Measurements from ENCODE around the gene GPER1.
"Not testable (repeated sequence)": the region's sequence is repeated elsewhere in the genome, so short reads cannot be mapped to it uniquely, and the experiment has no call there.

Gene GPER1

GRCh38 chr7:1106063-1106792, 18.3 kb downstream of the GPER1 start:
- no peak for DNase-seq

GRCh38 chr7:1106793-1107421, 19.0 kb downstream of the GPER1 start:
- DNase-seq, result no peak

- DNase-seq, result no peak
Observed at GRCh38 chr7:1108264-1108920, 20.5 kb downstream of the GPER1 start.

- no peak for DNase-seq
Observed at GRCh38 chr7:1109581-1110310, 21.8 kb downstream of the GPER1 start.

GRCh38 chr7:1110358-1110757, 22.4 kb downstream of the GPER1 start:
- DNase-seq, result no peak

- DNase-seq, result no peak
Observed at GRCh38 chr7:1111156-1111555, 23.2 kb downstream of the GPER1 start.

- no peak for DNase-seq
Observed at GRCh38 chr7:1112109-1112508, 24.2 kb downstream of the GPER1 start.

GRCh38 chr7:1112625-1113547, 25.0 kb downstream of the GPER1 start:
- no peak for DNase-seq

GRCh38 chr7:1113548-1113885, 25.6 kb downstream of the GPER1 start:
- DNase-seq, result no peak

- DNase-seq, result no peak
Observed at GRCh38 chr7:1114088-1114487, 26.2 kb downstream of the GPER1 start.

- no peak for DNase-seq
Observed at GRCh38 chr7:1114505-1114904, 26.6 kb downstream of the GPER1 start.

GRCh38 chr7:1115171-1116045, 27.5 kb downstream of the GPER1 start:
- not testable (repeated sequence) for DNase-seq

GRCh38 chr7:1116383-1117008, 28.6 kb downstream of the GPER1 start:
- DNase-seq, result not testable (repeated sequence)

GRCh38 chr7:1117321-1117928, 29.5 kb downstream of the GPER1 start:
- no peak for DNase-seq

GRCh38 chr7:1119201-1119600, 31.3 kb downstream of the GPER1 start:
- no peak for DNase-seq

- DNase-seq, result no peak
Observed at GRCh38 chr7:1120791-1121190, 32.9 kb downstream of the GPER1 start.

GRCh38 chr7:1121476-1121875, 33.6 kb downstream of the GPER1 start:
- no peak for DNase-seq

- DNase-seq, result no peak
Observed at GRCh38 chr7:1121886-1122831, 34.2 kb downstream of the GPER1 start.

GRCh38 chr7:1122832-1123501, 35.1 kb downstream of the GPER1 start:
- DNase-seq, result no peak

Measured in T1000 (cell line).